K562 treated with DMSO at 1 percent for 48 hours (cell line): ENCODE measurements around the gene USP17L25. TPM values are rescaled to one million over a fixed set of nuclear protein-coding genes. Genes with fewer than 3 reads are reported as not detected.

Experiments used
- total RNA-seq: library from RNA; unstranded; fragments of 300-600 nt; gene quantifications from 2 replicates; pipeline ENCODE4 v1.2.3, GENCODE V29; 2022; ENCODE audit warnings: low replicate concordance; ENCODE audit errors: extremely low read depth

The USP17L25 gene
- not detected in 2 replicates for total RNA-seq

GRCh38 chr4:9329611-9330010, at the start of gene USP17L25:
USP17L25 (plus strand) TSS chr4:9329911; CDS start chr4:9329911, 0 bp downstream.

GRCh38 chr4:9324865-9325264, 4.8 kb upstream of the USP17L25 start, which contains the start of gene USP17L24:
USP17L24 (plus strand) TSS chr4:9325165; CDS start chr4:9325165, 0 bp downstream.

GRCh38 chr4:9334358-9334757, 4.6 kb downstream of the USP17L25 start, which contains the start of gene USP17L26:
USP17L26 (plus strand) TSS chr4:9334658; CDS start chr4:9334658, 0 bp downstream.

GRCh38 chr4:9339103-9339502, 9.4 kb downstream of the USP17L25 start, which contains the start of gene USP17L5:
USP17L5 (plus strand) TSS chr4:9339403; CDS start chr4:9339403, 0 bp downstream.

GRCh38 chr4:9343848-9344247, 14.1 kb downstream of the USP17L25 start, which contains the start of gene USP17L27:
USP17L27 (plus strand) TSS chr4:9344148; CDS start chr4:9344148, 0 bp downstream.

GRCh38 chr4:9348593-9348992, 18.9 kb downstream of the USP17L25 start, which contains the start of gene USP17L28:
USP17L28 (plus strand) TSS chr4:9348893; CDS start chr4:9348893, 0 bp downstream.

GRCh38 chr4:9353338-9353737, 23.6 kb downstream of the USP17L25 start, which contains the start of gene USP17L29:
USP17L29 (plus strand) TSS chr4:9353638; CDS start chr4:9353638, 0 bp downstream.

GRCh38 chr4:9362829-9363228, 33.1 kb downstream of the USP17L25 start, which contains the start of gene USP17L30:
USP17L30 (plus strand) TSS chr4:9363129; CDS start chr4:9363129, 0 bp downstream.

Other genes with a start within 250 kb of the USP17L25 start
- not detected in 2 replicates for gene FAM90A26, start 159.5 kb upstream of the USP17L25 start, total RNA-seq
- gene USP17L10, start 119.3 kb upstream of the USP17L25 start, total RNA-seq = not detected in 2 replicates
- gene USP17L11, start 114.5 kb upstream of the USP17L25 start, total RNA-seq = not detected in 2 replicates
- not detected in 2 replicates for gene USP17L12, start 109.8 kb upstream of the USP17L25 start, total RNA-seq
- not detected in 2 replicates for gene USP17L13, start 105.0 kb upstream of the USP17L25 start, total RNA-seq
- gene USP17L15, start 95.5 kb upstream of the USP17L25 start, total RNA-seq = not detected in 2 replicates
- not detected in 2 replicates for gene USP17L17, start 86.0 kb upstream of the USP17L25 start, total RNA-seq
- not detected in 2 replicates for gene USP17L18, start 81.3 kb upstream of the USP17L25 start, total RNA-seq
- not detected in 2 replicates for gene USP17L19, start 76.5 kb upstream of the USP17L25 start, total RNA-seq
- not detected in 2 replicates for gene USP17L20, start 71.8 kb upstream of the USP17L25 start, total RNA-seq
- not detected in 2 replicates for gene USP17L21, start 67.0 kb upstream of the USP17L25 start, total RNA-seq
- not detected in 2 replicates for gene USP17L22, start 62.3 kb upstream of the USP17L25 start, total RNA-seq
- not detected in 2 replicates for gene USP17L24, start 4.7 kb upstream of the USP17L25 start, total RNA-seq
- not detected in 2 replicates for gene USP17L26, start 4.7 kb downstream of the USP17L25 start, total RNA-seq
- not detected in 2 replicates for gene USP17L5, start 9.5 kb downstream of the USP17L25 start, total RNA-seq
- gene USP17L27, start 14.2 kb downstream of the USP17L25 start, total RNA-seq = not detected in 2 replicates
- gene USP17L28, start 19.0 kb downstream of the USP17L25 start, total RNA-seq = not detected in 2 replicates
- not detected in 2 replicates for gene USP17L29, start 23.7 kb downstream of the USP17L25 start, total RNA-seq
- gene USP17L30, start 33.2 kb downstream of the USP17L25 start, total RNA-seq = not detected in 2 replicates
- gene DEFB131A, start 114.5 kb downstream of the USP17L25 start, total RNA-seq = not detected in 2 replicates